Esophagus squamous epithelium (tissue), 5 donors: ENCODE data around the gene EPHX1. TPM values are rescaled to one million over a fixed set of nuclear protein-coding genes. Genes with fewer than 3 reads are reported as not detected.

ENCODE experiments used
- DNase-seq: peaks from one replicate; lab custom pipeline; 2025; lab: John Stamatoyannopoulos, UW
- H3K27ac ChIP-seq, 4 donors: fragments of 200-600 bp; sonication (generic); one replicate each; pipeline ENCODE4 v1.5.1; 2016 to 2019; ENCODE audit warnings: mild to moderate bottlenecking in 1 of 4
- H3K27me3 ChIP-seq, 4 donors: fragments of 200-600 bp; sonication (generic); 1 replicate in 3 of 4; 2 replicates in 1 of 4; pipeline versions ENCODE4 v1.5.1 to v1.6.0; 2017 to 2021; ENCODE audit warnings: antibody characterized with exemption in 1 of 4
- H3K36me3 ChIP-seq, 3 donors: fragments of 200-600 bp; sonication (generic); one replicate each; pipeline ENCODE4 v1.5.1; 2016 to 2019
- H3K4me1 ChIP-seq, 3 donors: fragments of 200-600 bp; sonication (generic); one replicate each; pipeline ENCODE4 v1.5.1; 2017 to 2019
- H3K4me3 ChIP-seq, 4 donors: fragments of 200-600 bp; sonication (generic); 1 replicate in 3 of 4; 2 replicates in 1 of 4; pipeline ENCODE4 v1.5.1; 2016 to 2019; ENCODE audit warnings: mild to moderate bottlenecking in 2 of 4, moderate library complexity in 1 of 4
- H3K9me3 ChIP-seq, 3 donors: fragments of 200-600 bp; sonication (generic); one replicate each; pipeline ENCODE4 v1.5.1; 2016 to 2019
- POLR2A ChIP-seq, 4 donors: fragments of 450-650 bp; IDR thresholded peaks; one replicate each; pipeline ENCODE4 v1.6.1; 2017; ENCODE audit warnings: antibody characterized with exemption in 4 of 4, mild to moderate bottlenecking in 4 of 4, moderate library complexity in 3 of 4
- WGBS, 2 donors: methylation state at CpG; one replicate each; pipeline ENCODE4 v1.1.5; 2018; 5-methylcytosine and 5-hydroxymethylcytosine counted together
- intact Hi-C: fragments of 100-400 bp; cut with DNase I; formaldehyde crosslinking; loops from one replicate; pipeline ENCODE4 v1.15.0; 2022
- total RNA-seq, 4 donors: library from RNA; depleted of rRNA; stranded (reverse); fragments of >200 nt; gene quantifications; one replicate each; pipeline ENCODE4 v1.1.0, GENCODE V29; 2016
- TF ChIP-seq, protein P1 (sequence below), 6 experiments: fragments of 450-650 bp in 4 of 6; fragments of 200-600 bp in 2 of 6; sonication (generic) in 2 of 6; IDR thresholded peaks; one replicate each; pipeline ENCODE4 v1.5.1; 2016 to 2019; ENCODE audit warnings: antibody characterized with exemption in 6 of 6, mild to moderate bottlenecking in 4 of 6, moderate library complexity in 4 of 6
- donor health status: DM: yes; HTN: yes; CAD: no.

The EPHX1 gene
- total RNA-seq, 4 donors from 2014 or later, result 78.7 to 237 (median 151) TPM

DNA sequence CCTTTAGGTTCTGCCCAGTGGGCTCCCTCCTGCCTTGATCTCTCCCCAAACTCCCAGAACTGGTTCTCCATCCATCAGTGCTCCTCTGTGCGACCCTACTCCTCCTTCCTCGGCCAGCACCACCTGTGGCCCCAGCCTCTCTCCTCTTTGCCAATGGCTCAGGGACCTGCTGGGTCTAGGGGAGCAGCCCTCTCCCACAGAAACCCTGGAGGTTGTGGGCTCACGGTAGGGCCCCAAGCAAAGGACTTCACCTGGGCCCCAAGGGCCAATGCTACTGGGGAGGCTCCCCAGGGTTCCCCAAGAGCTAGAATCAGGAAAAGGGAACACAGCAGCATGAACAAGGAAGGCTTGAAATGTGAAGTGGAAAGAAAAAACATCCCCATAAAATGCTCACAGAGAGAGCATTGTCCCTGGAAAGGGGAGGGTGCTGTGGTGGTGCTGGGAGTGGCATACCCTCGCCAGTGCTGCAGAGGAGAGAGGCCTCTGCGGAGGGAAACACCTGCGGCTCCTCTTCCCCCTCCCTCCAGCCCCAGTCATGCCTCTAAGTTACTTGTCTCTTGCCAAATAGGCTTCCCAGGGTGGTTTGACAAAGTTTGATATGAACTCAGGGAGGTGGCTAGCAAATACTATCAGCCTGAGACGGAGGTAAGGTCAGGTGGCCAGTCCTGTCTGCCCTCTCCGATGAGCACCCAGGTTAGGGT lies 69.7 kb downstream of the EPHX1 start:
- Histone ChIP-seq H3K4me3 (peak overlapping the region in 1 of 4 donors; percentile 88), H3K9me3 (no peaks in the 10 kb centered on the region), H3K27ac (peak overlapping the region in 3 of 4 donors; percentile 35 to 93 (median 91)), H3K27me3 (no peaks in the 10 kb centered on the region), H3K4me1 (peaks cover 39 to 87% (median 49%) of the 10 kb centered on the region in 3 donors), H3K36me3 (peaks cover 0 to 36% (median 0%) of the 10 kb centered on the region in 3 donors)
- no peak for TF ChIP-seq POLR2A (IDR thresholded peaks at IDR 0.05)
- TF ChIP-seq, protein P1, sequence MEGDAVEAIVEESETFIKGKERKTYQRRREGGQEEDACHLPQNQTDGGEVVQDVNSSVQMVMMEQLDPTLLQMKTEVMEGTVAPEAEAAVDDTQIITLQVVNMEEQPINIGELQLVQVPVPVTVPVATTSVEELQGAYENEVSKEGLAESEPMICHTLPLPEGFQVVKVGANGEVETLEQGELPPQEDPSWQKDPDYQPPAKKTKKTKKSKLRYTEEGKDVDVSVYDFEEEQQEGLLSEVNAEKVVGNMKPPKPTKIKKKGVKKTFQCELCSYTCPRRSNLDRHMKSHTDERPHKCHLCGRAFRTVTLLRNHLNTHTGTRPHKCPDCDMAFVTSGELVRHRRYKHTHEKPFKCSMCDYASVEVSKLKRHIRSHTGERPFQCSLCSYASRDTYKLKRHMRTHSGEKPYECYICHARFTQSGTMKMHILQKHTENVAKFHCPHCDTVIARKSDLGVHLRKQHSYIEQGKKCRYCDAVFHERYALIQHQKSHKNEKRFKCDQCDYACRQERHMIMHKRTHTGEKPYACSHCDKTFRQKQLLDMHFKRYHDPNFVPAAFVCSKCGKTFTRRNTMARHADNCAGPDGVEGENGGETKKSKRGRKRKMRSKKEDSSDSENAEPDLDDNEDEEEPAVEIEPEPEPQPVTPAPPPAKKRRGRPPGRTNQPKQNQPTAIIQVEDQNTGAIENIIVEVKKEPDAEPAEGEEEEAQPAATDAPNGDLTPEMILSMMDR (IDR thresholded peaks at IDR 0.05), result no peak
- intact Hi-C loops, result no loop called here
- 50 to 65% methylated on average over 5 of the region's 8 CpGs for WGBS, 2 donors
- no peak for DNase-seq

DNA sequence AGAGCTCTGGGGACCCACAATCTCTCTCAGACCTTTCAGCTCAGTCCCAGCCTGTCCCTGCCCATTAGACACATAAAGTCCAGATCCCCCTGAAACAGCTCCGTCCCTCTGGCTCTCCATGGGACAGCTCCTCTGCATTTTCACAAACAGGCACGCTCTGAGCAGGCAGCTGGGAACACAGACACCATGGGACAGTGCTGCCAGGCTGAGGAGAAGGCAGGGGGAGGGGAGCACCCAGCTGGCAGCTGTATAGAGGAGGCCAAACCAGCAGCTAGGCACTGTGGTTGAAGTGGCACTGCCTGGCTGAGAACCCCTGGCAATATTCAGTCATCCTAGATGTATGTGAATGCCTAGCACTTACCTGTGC lies 70.3 kb downstream of the EPHX1 start:
- Histone ChIP-seq H3K27ac (peak overlapping the region in 3 of 4 donors; percentile 35 to 93 (median 91)), H3K9me3 (no peaks in the 10 kb centered on the region), H3K36me3 (peaks cover 0 to 31% (median 0%) of the 10 kb centered on the region in 3 donors), H3K4me1 (peaks cover 39 to 82% (median 45%) of the 10 kb centered on the region in 3 donors), H3K4me3 (peak overlapping the region in 1 of 4 donors; percentile 88), H3K27me3 (no peaks in the 10 kb centered on the region)
- 60 to 80% methylated on average over 1 of the region's 2 CpGs for WGBS, 2 donors
- no peak for DNase-seq
- TF ChIP-seq POLR2A (IDR thresholded peaks at IDR 0.05), result no peak
- TF ChIP-seq, protein P1 (IDR thresholded peaks at IDR 0.05), result no peak
- intact Hi-C loops, result no loop called here

DNA sequence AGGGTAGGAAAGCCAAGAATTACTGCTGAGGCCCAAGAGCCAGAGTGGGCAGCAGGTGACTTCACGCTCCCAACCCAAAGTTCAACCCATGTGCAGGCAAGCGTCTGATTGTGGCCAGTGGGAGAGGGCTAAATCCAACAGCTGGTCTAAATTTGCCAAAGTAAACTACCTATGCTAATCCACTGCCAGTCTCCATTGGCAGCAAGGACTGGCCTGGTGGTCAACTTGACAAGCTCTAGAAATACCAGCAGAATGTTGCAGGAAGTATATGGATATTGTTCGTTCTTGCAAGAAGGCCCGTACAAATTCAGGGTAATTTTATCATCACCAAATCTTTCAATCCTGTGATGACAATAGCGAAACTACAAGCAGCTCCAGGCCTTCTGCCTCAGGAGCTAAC lies 70.7 kb downstream of the EPHX1 start:
- Histone ChIP-seq H3K27ac (peak overlapping the region; percentile 82 to 93 (median 91)), H3K36me3 (peaks cover 0 to 27% (median 0%) of the 10 kb centered on the region in 3 donors), H3K4me3 (peak overlapping the region in 2 of 4 donors; percentile 88 to 99), H3K9me3 (no peaks in the 10 kb centered on the region), H3K4me1 (peaks cover 39 to 77% (median 45%) of the 10 kb centered on the region in 3 donors), H3K27me3 (no peaks in the 10 kb centered on the region)
- 54 to 64% methylated on average over 5 of the region's 5 CpGs for WGBS, 2 donors
- intact Hi-C loops, result no loop called here
- TF ChIP-seq POLR2A (IDR thresholded peaks at IDR 0.05), result no peak
- TF ChIP-seq, protein P1 (IDR thresholded peaks at IDR 0.05), result no peak
- no peak for DNase-seq

GRCh38 chr1:225881081-225881958 lies 71.4 kb downstream of the EPHX1 start:
- H3K36me3 ChIP-seq, result peaks cover 0 to 23% (median 0%) of the 10 kb centered on the region in 3 donors
- no peak for DNase-seq
- WGBS, 2 donors, result 8 to 17% methylated on average over 5 to 6 of the region's 25 CpGs
- peak overlapping the region; percentile 61 to 99 (median 85) for H3K4me3 ChIP-seq
- H3K27me3 ChIP-seq, result no peaks in the 10 kb centered on the region
- TF ChIP-seq, protein P1 (IDR thresholded peaks at IDR 0.05), result no peak
- no peak for TF ChIP-seq POLR2A (IDR thresholded peaks at IDR 0.05)
- H3K9me3 ChIP-seq, result no peaks in the 10 kb centered on the region
- peaks cover 39 to 71% (median 45%) of the 10 kb centered on the region in 3 donors for H3K4me1 ChIP-seq
- peak overlapping the region; percentile 82 to 93 (median 91) for H3K27ac ChIP-seq
- intact Hi-C loops, result no loop called here
